Hair follicle dermal papilla cell (primary cell): ENCODE results near the gene PIK3R3. TPM values are rescaled to one million over a fixed set of nuclear protein-coding genes. Genes with fewer than 3 reads are reported as not detected.

ENCODE experiments used
- small RNA-seq: library from RNA; depleted of rRNA; stranded (forward); fragments of <200 nt; gene quantifications from one replicate; pipeline ENCODE3, GENCODE V24; 2012
- total RNA-seq: library from RNA; depleted of rRNA; stranded (reverse); fragments of >200 nt; gene quantifications from 2 replicates; pipeline ENCODE4 v1.2.3, GENCODE V29; 2012

The PIK3R3 gene
- 7.5 and 8.3 TPM in 2 replicates for total RNA-seq

GRCh38 chr1:46132529-46133180 lies at the start of gene PIK3R3:
TSS of gene PIK3R3 (minus strand) at chr1:46132629. CDS start at chr1:46131952, 677 bp downstream.

GRCh38 chr1:46176211-46176865 lies 43.9 kb upstream of the PIK3R3 start, which contains the start of gene P3R3URF:
TSS of gene P3R3URF (minus strand) at chr1:46176488. CDS start at chr1:46176471, 17 bp downstream.

GRCh38 chr1:46174448-46175231 lies 42.2 kb upstream of the PIK3R3 start, which contains the start of gene TSPAN1:
TSS of gene TSPAN1 (plus strand) at chr1:46175087. CDS start at chr1:46181108, 6,021 bp downstream.

Small RNA genes within 50 kb of the gene (small RNA-seq; reads per million reads assigned to genes)
- not detected for gene AL358075.3
- not detected for gene AL672043.1

Other genes with a start within 250 kb of the PIK3R3 start
- 0.65 and 1.2 TPM in 2 replicates for gene TSPAN1, start 42.5 kb upstream of the PIK3R3 start, total RNA-seq
- gene P3R3URF, start 43.9 kb upstream of the PIK3R3 start, total RNA-seq, result not detected in 2 replicates
- 53.3 and 62.6 TPM in 2 replicates for gene POMGNT1, start 65.8 kb upstream of the PIK3R3 start, total RNA-seq
- 3.4 and 4.4 TPM in 2 replicates for gene LURAP1, start 70.7 kb upstream of the PIK3R3 start, total RNA-seq
- gene RAD54L, start 115.1 kb upstream of the PIK3R3 start, total RNA-seq, result 0.16 TPM in 1 of 2 replicates, not detected in the other
- gene LRRC41, start 171.0 kb upstream of the PIK3R3 start, total RNA-seq, result 154 and 167 TPM in 2 replicates
- 154 and 192 TPM in 2 replicates for gene UQCRH, start 171.1 kb upstream of the PIK3R3 start, total RNA-seq
- gene NSUN4, start 208.2 kb upstream of the PIK3R3 start, total RNA-seq, result 18.0 and 21.9 TPM in 2 replicates